Stimulated activated CD4-positive, alpha-beta T cell treated with anti-CD3 and anti-CD28 coated beads, Interleukin-4, amount 100 ng/mL, for 4 hours (primary cell): ENCODE data around the gene USP54.

Experiments used
- DNase-seq, 2 experiments: peaks; one replicate each; pipeline ENCODE4 v3.0.0-alpha.2; 2020

USP54 gene

GRCh38 chr10:73529089-73529832, 61.9 kb downstream of the USP54 start:
- DNase-seq: peak; percentile 15 to 30

- no peak for DNase-seq
Measured at GRCh38 chr10:73522263-73522662, 68.9 kb downstream of the USP54 start.

- DNase-seq: no peak
Measured at GRCh38 chr10:73519336-73519735, 71.8 kb downstream of the USP54 start.

GRCh38 chr10:73517166-73517888, 73.8 kb downstream of the USP54 start:
- DNase-seq: no peak

- DNase-seq: no peak
Measured at GRCh38 chr10:73512207-73512743, 78.9 kb downstream of the USP54 start.

GRCh38 chr10:73509695-73510094, 81.4 kb downstream of the USP54 start:
- no peak for DNase-seq

GRCh38 chr10:73506491-73506890, 84.7 kb downstream of the USP54 start:
- DNase-seq: no peak

GRCh38 chr10:73506074-73506473, 85.1 kb downstream of the USP54 start:
- DNase-seq: no peak

- DNase-seq: no peak
Measured at GRCh38 chr10:73503037-73503436, 88.1 kb downstream of the USP54 start.

- DNase-seq: no peak
Measured at GRCh38 chr10:73501651-73502050, 89.5 kb downstream of the USP54 start.

GRCh38 chr10:73497623-73498022, 93.5 kb downstream of the USP54 start:
- DNase-seq: no peak

GRCh38 chr10:73495884-73496674, 95.1 kb downstream of the USP54 start, which contains the start of gene PPP3CB:
Gene PPP3CB, minus strand, starts transcription at chr10:73496024. Its CDS starts 135 bp downstream, at chr10:73495889.
- peak; percentile 89 for DNase-seq

GRCh38 chr10:73495226-73495883, 95.8 kb downstream of the USP54 start:
- DNase-seq: peak; percentile 79 to 81

- DNase-seq: no peak
Measured at GRCh38 chr10:73494877-73495225, 96.3 kb downstream of the USP54 start.

- DNase-seq: no peak
Measured at GRCh38 chr10:73494213-73494612, 96.9 kb downstream of the USP54 start.

GRCh38 chr10:73493781-73494180, 97.4 kb downstream of the USP54 start:
- no peak for DNase-seq

GRCh38 chr10:73486601-73487000, 104.5 kb downstream of the USP54 start:
- no peak for DNase-seq

- DNase-seq: no peak
Measured at GRCh38 chr10:73485320-73485719, 105.8 kb downstream of the USP54 start.

- DNase-seq: no peak
Measured at GRCh38 chr10:73480158-73480557, 111.0 kb downstream of the USP54 start.

- no peak for DNase-seq
Measured at GRCh38 chr10:73478636-73479035, 112.5 kb downstream of the USP54 start.

- no peak for DNase-seq
Measured at GRCh38 chr10:73471226-73471625, 119.9 kb downstream of the USP54 start.

- no peak for DNase-seq
Measured at GRCh38 chr10:73469579-73469978, 121.6 kb downstream of the USP54 start.

- DNase-seq: no peak
Measured at GRCh38 chr10:73467206-73467605, 123.9 kb downstream of the USP54 start.
